GDM1 (cell line): Measurements from ENCODE around the gene RELL2.
A peak's percentile ranks its signal among the peaks of the same experiment; 100 is the strongest.

Experiments
- DNase-seq: peaks from one replicate; lab custom pipeline; 2025; lab: John Stamatoyannopoulos, UW

Gene RELL2

DNA sequence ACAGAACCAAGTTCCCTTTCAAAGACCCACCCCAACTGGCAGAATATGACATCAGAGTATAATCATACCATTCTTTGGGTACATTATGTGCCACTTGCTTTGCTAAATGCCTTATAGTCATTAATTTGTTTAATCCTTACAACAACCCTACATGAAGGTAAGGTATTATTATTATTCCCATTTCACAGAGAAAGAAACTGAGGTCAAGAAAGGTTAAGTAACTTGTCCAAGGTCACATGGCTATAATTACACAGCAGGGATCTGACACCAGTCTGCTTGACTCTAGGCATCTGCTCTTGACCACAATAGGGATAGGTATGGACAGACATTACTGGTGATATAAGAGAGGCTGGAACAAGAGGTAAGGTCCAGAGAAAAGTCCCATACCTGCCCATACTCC, 13.2 kb downstream of the RELL2 start:
- no peak for DNase-seq

DNA sequence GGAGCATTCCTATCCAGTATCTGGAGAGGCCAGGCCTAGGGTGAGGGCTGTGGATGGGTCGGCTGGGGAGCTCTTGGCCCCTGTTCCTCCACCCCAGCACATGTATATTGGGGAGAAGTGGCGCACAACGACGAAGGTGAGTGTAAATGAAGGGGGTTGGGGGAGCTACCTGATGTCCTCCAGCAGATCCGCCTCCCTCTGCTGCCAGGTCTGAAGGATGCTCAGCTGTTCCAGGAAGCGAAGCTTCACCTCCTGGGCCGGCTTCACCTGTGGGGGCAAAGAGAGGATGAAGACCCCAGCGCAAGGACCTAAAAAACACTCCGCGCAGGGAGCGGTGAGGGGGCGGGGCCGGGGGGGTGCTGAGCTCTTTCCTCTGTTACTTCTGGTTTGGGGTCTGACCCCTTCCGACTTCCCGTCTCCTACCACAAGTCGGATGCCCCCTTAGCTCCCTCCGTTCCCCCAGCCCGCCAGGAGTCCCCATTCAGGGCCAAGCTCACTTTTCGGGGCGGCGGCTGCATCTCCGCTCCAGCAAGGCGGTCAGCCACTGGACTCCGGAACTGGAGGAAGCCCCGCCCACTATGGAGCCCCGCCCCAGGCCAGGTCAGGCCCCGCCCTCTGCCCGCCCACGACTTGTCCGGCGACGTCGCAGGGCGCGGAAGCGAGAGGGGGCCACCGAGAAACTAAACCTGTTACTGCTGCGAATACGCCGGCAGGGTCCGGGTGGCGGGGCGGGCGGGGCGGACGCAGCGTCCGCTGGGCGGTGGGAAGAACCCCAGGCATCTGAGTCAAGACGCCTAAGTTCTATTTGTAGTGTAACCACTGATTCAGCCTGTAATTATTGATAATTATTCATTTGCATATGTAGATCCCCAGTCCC, 14.3 kb downstream of the RELL2 start, which contains the start of gene FCHSD1:
Gene FCHSD1 (minus strand): TSS at position 568 of the 877 bp plus-strand sequence. CDS start 50 bp downstream, at position 518.
- DNase-seq = no peak

DNA sequence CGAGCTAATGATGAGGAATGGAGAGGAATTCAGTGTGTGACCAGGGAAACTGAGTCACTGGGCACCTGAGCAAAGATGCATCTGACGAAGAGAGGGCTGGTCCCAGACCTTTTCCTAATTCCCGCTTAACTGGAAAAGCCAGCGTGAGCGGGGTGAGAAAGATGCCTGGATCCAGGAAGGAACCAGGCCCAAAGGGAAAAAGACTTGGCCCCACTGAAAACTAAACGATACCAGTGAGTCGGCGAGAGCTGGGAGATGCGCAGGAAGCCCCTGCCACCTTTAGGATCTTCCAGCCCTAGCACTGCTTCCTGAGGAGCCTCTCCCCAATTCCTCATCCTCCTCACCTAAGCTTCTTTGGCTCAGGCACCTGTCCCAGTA, 14.9 kb downstream of the RELL2 start:
- DNase-seq = no peak

DNA sequence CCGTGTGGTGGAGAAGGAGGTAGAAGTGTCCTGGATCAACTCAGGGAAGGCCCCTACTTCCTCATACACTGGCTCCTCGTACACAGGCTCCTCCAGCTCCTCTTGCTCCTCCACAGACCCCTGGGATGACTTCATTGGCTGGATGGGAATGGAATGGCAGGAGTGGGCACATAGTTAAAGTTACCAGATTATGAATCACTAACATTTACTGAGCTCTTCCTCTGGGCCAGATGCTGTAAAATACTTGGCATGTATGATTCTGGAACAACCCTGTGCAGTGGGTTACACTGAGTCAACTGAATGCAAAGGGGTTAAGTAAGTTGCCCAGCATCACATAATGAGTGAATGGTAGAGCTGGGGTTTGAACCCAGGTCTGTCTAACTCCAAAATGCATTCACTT, 17.5 kb downstream of the RELL2 start:
- no peak for DNase-seq

DNA sequence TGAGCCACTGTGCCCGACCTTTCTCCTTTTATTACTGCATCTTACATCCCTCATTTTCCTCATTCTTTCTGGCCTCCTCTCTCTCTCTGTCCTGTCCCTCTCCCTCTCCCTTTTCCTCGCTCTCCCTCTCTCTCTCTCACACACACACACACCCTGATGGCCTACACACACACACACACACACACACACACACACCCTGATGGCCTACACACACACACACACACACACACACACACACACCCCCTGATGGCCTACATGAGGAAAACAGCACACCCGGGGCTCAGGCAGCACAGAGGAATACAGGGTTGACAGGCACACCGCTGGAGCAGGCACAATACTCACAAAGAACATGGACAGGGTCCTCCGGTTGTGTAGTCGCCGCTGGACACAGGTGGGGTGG, 18.2 kb downstream of the RELL2 start:
- DNase-seq = no peak

DNA sequence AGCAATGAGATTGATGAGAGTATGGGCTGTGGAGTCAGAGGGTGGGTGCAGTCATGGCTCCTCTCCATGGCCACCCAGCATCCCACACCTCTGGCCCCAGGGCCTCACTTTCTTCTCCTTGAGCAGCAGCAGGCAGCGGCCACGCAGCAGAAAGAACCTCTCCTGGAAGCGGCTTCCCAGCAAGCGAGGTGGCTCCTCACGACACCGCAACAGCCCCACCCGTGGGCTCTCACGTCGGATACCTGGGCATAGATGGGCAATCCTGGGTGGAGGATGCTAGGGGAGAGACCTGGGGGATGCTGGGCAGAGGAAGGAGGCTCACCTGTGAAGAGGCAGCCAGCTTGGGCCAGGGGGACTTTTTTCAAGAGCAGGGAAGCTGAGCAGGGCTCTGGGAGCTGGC, 19.6 kb downstream of the RELL2 start:
- no peak for DNase-seq

DNA sequence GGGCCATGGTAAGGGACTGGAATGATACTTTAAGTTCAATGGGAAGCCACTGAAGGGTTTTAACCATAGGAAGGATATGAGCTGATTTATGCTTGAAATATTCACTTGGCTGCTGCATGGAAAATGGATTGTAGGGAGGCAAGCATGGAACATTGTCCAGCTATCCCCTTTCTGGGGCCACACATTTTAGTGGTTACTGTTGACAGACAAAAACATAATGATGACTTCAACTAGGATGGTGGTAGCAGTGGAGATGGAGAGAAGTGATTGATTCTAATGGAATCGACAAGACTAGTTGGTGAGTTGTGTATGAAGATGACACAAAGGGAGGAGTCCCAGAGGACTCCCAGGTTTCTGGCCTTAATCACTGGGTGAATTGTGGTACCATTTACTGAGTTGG, 20.6 kb downstream of the RELL2 start:
- DNase-seq = no peak

DNA sequence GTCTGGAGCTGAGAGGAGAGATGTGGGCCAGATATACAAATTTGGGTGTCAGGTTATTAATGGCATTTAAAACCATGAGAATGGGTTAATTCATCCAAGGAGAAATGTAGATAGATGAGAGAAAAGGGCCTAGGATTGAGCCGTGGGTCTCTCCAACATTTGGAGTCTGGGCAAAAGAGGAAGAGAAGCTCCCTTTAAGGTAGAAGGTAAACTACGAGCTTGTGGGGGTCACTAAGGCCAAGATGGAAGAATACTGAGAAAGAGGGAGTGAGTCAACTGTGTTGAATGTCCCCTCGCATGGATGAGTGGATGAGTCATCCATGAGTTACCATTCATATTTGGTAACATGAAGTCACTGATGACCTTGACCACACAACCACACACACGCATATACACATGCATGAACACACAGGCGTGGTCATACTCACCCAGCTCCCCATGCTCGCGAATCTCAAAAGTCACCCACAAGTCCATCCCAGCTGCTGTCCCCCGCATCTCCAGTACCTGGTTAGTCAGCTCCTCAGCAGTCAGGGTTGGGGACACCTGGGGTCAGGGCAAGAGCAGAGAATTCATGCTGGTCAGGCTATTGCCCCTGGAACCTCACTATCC, 21.2 kb downstream of the RELL2 start:
- no peak for DNase-seq

DNA sequence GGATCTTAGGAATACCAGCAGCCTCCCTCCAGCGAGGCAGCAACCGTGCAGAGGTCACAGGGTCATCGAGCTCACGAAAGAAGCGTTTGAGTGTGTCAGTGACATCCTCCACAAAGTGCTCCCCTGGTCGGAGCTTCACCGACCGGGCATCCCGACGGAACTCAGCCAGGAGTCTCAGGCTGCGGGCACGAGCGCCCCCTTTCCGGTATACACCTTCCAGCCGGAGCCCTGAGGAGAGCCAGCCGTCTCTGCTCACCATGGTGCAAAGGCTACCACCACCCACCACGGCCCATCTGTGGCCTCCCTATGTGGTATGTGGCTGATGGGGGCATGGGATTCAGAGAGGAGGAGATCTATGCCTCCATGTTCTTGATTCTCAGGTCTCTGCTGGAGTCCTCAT, 25.2 kb downstream of the RELL2 start:
- no peak for DNase-seq

DNA sequence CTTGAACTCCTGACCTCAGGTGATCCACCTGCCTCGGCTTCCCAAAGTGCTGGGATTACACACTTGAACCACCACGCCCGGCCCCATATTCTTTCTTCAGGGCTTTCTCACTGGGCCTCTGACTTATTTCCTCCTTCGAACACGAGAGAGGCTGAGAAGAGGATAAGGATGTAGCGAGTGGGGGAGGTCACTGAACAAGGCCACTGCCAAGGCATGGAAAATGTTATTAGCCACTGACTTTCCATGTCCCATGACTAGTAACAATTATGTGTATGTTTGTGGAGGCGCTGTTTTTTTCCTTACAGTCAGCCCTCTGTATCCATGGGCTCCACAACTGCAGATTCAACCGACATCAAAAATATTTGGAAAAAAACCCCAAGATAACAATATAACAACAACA, 26.7 kb downstream of the RELL2 start:
- DNase-seq = no peak

DNA sequence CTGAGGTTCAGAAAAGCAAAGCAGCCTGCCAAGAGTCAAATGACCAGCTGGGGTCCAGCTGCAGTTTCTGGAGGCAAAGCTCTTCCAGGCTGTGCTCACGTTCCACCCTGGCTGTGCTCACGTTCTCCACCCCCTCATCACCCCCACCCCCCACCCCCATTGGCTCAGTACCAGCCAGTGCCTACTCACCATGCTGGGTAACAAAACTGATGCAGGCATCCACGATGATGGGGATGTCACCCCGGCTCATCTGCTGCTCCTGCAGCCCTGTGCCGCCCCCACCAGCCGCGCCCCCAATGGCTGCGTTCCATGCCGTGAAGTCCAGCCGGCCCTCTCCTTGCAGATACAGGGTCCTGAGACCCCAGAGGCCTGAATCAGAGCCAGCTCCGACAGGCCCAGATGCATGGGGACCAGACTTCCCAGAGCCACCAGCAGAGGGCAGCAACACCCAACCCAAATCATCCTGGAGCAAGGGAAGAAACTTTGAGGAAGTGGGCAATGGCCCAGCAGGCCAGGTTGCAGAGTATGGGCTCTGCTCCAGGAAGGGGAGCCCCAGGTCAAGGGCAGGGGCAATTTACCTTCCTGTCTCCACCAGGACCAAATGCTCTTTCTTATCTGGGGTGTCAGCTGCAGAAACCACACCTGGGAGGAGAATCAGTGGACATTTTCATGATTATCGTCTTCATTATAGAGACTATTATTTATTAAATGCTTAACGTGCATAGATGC, 28.1 kb downstream of the RELL2 start:
- peak; percentile 52 for DNase-seq

DNA sequence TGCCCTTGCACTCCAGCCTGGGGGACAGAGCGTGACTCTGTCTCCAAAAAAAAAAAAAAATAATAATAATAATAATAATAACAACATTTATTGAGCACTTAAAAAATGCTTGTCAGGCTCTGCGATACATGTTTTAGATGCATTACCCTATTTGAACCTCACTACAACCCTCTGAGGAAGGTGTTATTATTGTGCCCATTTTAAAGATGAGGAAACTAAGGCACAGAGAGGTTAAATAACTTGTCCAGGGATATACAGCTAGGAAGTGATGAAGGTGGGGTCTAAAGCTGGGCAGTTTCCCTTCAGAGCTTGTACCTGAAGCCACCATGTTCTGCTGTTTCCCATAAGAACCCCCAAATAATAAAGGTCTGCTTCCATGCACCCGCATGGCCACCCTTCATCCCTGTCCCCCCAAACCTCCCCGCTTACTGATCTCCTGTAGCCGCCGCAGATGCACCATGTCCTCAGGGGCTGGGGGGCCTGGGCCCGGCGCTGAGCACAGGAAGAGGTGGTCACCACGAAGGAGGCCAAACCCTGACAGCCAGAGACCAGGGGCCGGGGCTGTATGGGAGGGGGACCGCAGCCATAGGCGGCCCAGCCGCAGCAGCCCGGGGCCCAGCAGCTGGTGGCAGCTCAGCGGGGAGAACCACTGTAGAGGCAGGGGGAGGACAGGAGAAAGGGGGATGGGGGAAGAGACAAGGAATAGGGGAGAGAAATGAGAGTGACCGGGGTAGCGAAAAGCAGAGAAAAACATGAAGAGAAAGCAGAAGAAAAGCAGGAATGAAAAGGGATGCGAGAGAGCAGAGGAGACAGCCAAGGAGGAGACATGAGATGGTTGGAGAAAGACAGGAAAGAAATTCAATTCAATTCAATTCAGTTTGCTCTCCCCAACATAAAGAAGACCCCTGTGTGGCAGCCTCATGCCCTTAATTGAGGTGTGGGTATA, 29.5 kb downstream of the RELL2 start:
- no peak for DNase-seq

DNA sequence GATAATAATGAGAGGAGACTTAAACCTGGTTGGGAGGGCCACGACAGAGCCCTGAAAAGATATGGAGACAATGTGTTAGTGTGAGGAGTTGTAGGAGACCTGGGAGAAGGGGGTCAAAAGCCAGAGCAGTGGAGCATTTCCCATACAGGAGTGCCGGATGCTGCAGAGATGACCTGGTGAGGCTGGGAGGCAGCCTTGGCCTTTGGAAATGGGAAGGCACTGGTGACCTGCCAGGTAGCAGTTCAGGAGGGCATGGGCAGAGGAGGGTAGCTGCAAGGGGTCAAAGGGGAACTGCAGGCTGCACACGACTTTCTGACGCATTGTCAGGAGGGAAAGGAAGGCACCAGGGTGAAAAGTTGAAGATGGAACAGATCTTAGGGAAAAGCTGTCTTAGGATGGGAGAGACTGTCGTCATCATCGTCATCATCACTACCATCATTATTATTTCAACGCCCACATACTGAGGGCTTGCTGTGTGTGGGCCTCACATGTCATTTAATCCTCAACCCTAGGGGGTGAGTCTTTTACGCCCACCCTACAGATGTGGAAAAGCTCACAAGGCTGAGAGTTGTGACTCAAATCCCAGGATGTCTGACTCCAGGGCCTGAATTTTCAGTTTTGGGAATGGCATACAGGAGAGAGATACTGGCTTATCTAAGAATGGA, 31.9 kb downstream of the RELL2 start:
- DNase-seq = no peak

DNA sequence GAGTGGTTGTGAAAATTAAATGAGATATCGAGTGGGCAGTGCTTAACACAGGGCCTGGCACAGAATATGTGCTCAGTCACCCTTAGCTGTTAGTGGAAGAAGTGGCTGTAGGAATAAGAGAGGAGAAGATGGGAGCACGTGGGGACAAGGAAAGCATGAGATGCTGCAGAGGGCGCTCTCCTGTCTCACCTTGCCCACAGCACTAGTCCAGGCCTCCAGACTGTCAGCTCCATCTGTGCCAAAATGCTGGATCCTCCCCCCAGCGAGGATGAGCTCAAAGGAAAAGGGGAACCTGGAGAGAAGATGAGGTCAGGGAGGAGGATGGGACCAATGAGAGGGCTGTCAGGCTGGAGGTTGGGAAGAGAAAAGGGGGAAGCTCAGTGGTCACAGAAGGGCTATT, 32.7 kb downstream of the RELL2 start:
- DNase-seq = no peak

DNA sequence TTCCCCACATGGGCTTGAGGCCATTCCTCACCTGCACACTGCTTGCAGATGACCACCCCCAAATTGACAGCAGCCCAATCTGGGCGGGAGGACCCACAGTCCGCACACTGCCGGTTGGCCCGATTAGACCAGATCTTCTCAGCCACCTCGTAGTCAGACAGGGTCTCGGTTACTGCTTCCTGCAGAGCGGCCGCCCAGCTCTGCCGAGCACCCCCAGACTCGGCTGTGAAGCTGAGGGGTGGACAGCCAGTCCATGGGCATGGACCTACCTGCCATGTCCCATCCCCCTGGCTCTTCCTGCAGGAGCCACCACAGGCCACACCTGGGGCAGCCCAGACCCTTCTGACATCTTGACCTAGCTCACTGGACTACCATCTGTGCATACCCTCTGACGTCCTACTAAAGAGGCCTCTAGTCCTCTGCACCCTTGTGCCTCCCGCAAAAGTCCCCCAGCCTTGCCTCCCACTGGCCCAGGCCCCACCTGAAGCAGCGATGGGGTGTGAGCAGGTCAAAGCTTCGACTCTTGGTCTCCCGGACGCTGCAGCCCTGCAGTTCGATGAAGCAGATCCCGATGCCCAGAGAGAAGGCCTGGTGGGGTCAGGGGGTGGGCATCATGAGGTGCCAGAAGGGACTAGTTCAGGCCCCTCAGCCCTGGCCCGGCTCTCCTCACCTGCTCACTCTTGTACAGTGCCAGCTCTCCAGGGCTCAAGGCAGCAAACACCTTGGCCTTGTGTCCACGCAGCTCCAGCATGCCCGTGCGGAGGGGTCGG, 35.5 kb downstream of the RELL2 start:
- DNase-seq = no peak

DNA sequence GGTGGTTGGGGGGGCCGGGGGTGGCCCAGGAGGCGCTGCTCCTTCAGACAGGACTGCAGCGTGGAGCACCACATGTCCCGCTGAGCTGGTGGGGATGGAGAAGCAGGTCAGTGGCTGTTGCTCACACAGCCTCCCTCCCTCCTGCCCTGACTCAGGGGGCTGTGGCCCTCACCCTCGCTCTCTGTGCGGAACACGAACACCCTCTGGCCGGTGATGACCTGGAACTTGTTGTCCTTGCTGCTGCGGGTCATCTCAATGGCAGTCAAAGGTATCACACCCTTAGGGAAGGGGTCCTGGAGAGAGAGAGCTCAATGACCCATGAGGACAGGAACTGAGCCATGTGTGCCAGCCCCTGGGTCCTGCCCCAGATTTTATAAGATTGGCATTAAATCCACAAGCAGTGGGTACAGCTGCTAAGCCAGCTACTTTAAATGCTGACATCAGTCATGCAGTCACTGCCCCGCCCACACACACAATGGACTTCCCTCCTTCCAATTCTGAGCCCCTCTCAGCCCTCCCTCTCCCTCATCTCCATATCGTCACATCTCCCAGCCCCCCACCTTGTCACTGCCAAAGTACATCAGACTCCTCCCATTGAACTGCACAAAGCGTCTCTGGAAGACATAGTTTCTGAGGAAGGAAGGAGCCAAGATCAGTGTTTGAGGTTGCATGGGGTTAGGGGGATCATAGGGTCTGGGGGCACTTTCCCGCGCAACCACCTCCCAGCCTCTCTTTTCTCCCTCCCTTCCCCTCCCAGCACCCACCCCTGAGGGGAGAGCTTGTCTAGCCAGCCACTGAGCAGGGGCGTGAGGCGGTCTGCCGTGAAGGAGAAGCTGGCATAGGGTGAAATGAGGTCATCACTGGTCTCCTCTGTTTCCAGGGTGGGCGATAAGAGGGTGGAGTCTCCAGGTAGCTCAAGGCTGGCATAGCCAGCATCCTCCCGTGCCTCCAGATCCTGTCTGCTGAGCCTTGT, 36.3 kb downstream of the RELL2 start:
- DNase-seq = no peak

DNA sequence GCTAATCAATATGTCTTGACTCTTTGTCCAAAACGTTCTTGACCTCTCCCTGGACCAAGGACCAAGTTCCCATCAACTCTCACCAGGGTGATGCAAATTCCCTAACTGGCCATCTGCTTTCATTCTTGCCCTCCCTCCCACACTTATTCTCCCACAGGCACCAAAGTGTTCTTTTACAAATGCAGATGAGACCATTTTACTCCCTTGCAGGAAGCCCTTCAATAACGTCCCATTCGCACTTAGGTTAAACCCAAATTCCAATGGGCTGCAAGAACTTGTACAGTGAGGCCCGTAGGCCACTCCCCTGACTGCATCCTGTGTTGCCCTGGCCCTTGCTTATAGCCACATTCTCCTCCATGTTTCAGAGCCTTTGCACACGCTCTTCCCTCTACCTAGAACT, 38.0 kb downstream of the RELL2 start:
- no peak for DNase-seq

DNA sequence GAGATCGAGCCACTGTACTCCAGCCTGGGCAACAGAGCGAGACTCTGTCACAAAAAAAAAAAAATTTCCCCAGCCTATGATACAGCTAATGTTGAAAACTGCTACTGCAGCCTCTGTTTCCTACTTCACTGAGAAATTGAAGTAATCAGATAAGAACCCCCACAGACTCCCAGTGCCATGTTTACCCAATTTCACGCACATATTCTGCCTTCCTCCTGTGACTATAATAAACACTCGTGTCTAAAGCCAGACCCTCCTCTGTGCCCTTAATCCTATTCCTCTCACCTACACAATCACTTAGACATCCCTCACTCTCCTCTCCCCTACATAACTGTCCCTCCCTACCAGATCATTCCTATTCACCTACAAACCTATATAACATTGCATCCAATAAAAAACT, 38.9 kb downstream of the RELL2 start:
- no peak for DNase-seq

DNA sequence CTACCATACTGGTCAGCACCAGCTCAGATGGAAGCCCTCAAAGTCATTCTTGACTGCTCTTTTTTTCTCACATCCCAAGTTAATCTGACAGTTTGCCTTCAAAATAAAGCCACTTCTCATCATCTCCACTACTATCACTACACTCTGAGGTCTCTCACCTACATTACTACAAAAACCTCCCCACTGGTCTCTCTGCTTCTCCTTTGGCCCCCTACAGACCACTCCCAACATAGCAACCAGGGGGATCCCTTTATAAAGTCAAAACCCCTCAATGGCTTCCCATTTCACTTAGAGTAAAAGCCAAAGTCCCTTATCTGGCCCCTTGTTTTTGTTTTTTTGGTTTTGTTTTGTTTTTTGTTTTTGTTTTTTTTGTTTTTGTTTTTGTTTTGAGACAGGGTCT, 40.6 kb downstream of the RELL2 start:
- no peak for DNase-seq
